Peyer's patch (tissue), 4 donors: ENCODE measurements around the gene IL1RL2. TPM values are rescaled to one million over a fixed set of nuclear protein-coding genes. Genes with fewer than 3 reads are reported as not detected.

Source experiments
- DNase-seq, 3 donors: peaks; one replicate each; pipeline ENCODE4 v3.0.0-alpha.2; 2017 to 2019
- H3K27ac ChIP-seq, 4 donors: fragments of 200-600 bp; sonication (generic); one replicate each; pipeline ENCODE4 v1.5.1; 2016 to 2019
- H3K27me3 ChIP-seq, 2 donors: fragments of 200-600 bp; sonication (generic); one replicate each; pipeline ENCODE4 v1.5.1; 2019
- H3K36me3 ChIP-seq, 3 donors: fragments of 200-600 bp; sonication (generic); one replicate each; pipeline ENCODE4 v1.5.1; 2016 to 2019
- H3K4me1 ChIP-seq, 4 donors: fragments of 200-600 bp; sonication (generic); one replicate each; pipeline ENCODE4 v1.5.1; 2016 to 2019
- H3K4me3 ChIP-seq, 4 donors: fragments of 200-600 bp; sonication (generic); 1 replicate in 3 of 4; 2 replicates in 1 of 4; pipeline ENCODE4 v1.5.1; 2016 to 2019; ENCODE audit warnings: mild to moderate bottlenecking in 1 of 4
- H3K9me3 ChIP-seq, 4 donors: fragments of 200-600 bp; sonication (generic); one replicate each; pipeline ENCODE4 v1.5.1; 2016 to 2019; ENCODE audit warnings: mild to moderate bottlenecking in 1 of 4
- CTCF ChIP-seq, 6 experiments: fragments of 450-650 bp in 4 of 6; fragments of 200-600 bp in 2 of 6; sonication (generic) in 1 of 6; IDR thresholded peaks; one replicate each; pipeline ENCODE4 v1.5.1; 2017 to 2019; ENCODE audit warnings: antibody characterized with exemption in 6 of 6, mild to moderate bottlenecking in 3 of 6, moderate library complexity in 1 of 6
- POLR2A ChIP-seq, 2 donors: fragments of 450-650 bp; IDR thresholded peaks; one replicate each; pipeline ENCODE4 v1.5.1; 2017; ENCODE audit warnings: antibody characterized with exemption in 2 of 2, mild to moderate bottlenecking in 2 of 2, moderate library complexity in 2 of 2
- total RNA-seq, 4 donors: library from RNA; depleted of rRNA; stranded (reverse); fragments of >200 nt; gene quantifications; one replicate each; pipeline ENCODE4 v1.1.0, GENCODE V29; 2016

The IL1RL2 gene
- total RNA-seq, 4 donors from 2014 or later = 0.57 to 2.5 TPM; not detected in 2

- no peak overlapping the region for H3K27ac ChIP-seq
- no peak overlapping the region for H3K4me3 ChIP-seq
These were observed 81.8 kb downstream of the IL1RL2 start for GRCh38 chr2:102268510-102269199.

GRCh38 chr2:102269200-102269524, 82.3 kb downstream of the IL1RL2 start:
- DNase-seq = no peak
- Histone ChIP-seq H3K27me3 (no peaks in the 10 kb centered on the region), H3K4me3 (no peak overlapping the region), H3K9me3 (no peaks in the 10 kb centered on the region), H3K27ac (no peak overlapping the region), H3K4me1 (no peaks in the 10 kb centered on the region), H3K36me3 (no peaks in the 10 kb centered on the region)
- TF ChIP-seq POLR2A (IDR thresholded peaks at IDR 0.05) = no peak
- no peak for TF ChIP-seq CTCF (IDR thresholded peaks at IDR 0.05)

More at GRCh38 chr2:102268510-102269199, 81.8 kb downstream of the IL1RL2 start:
- no peak for DNase-seq
- TF ChIP-seq CTCF (IDR thresholded peaks at IDR 0.05) = no peak
- TF ChIP-seq POLR2A (IDR thresholded peaks at IDR 0.05) = no peak
- no peaks in the 10 kb centered on the region for H3K9me3 ChIP-seq
- H3K27me3 ChIP-seq = no peaks in the 10 kb centered on the region
- H3K4me1 ChIP-seq = no peaks in the 10 kb centered on the region
- H3K36me3 ChIP-seq = no peaks in the 10 kb centered on the region

- H3K4me3 ChIP-seq = no peak overlapping the region
- H3K36me3 ChIP-seq = no peaks in the 10 kb centered on the region
- no peak overlapping the region for H3K27ac ChIP-seq
- H3K27me3 ChIP-seq = no peaks in the 10 kb centered on the region
- no peak for TF ChIP-seq POLR2A (IDR thresholded peaks at IDR 0.05)
- no peak for TF ChIP-seq CTCF (IDR thresholded peaks at IDR 0.05)
- no peaks in the 10 kb centered on the region for H3K4me1 ChIP-seq
- DNase-seq = no peak
- H3K9me3 ChIP-seq = no peaks in the 10 kb centered on the region
These were observed 85.0 kb downstream of the IL1RL2 start for GRCh38 chr2:102271844-102272243.

- no peak for DNase-seq
- Histone ChIP-seq H3K36me3 (no peaks in the 10 kb centered on the region), H3K4me3 (no peak overlapping the region), H3K4me1 (no peaks in the 10 kb centered on the region), H3K9me3 (no peaks in the 10 kb centered on the region), H3K27me3 (no peaks in the 10 kb centered on the region), H3K27ac (no peak overlapping the region)
- no peak for TF ChIP-seq CTCF (IDR thresholded peaks at IDR 0.05)
- no peak for TF ChIP-seq POLR2A (IDR thresholded peaks at IDR 0.05)
These were observed 86.9 kb downstream of the IL1RL2 start for GRCh38 chr2:102273619-102274211.

GRCh38 chr2:102276549-102277201, 89.9 kb downstream of the IL1RL2 start:
- Histone ChIP-seq H3K9me3 (no peaks in the 10 kb centered on the region), H3K36me3 (no peaks in the 10 kb centered on the region), H3K4me3 (no peak overlapping the region), H3K27ac (no peak overlapping the region), H3K27me3 (no peaks in the 10 kb centered on the region), H3K4me1 (no peaks in the 10 kb centered on the region)
- no peak for DNase-seq
- TF ChIP-seq CTCF (IDR thresholded peaks at IDR 0.05) (no peak), POLR2A (IDR thresholded peaks at IDR 0.05) (no peak)
